Stimulated activated CD4-positive, alpha-beta T cell treated with anti-CD3 and anti-CD28 coated beads, TNF-alpha, amount 100 ng/mL, for 4 hours (primary cell): Measurements from ENCODE around the gene CCDC154.

Experiments
- DNase-seq, 3 experiments: peaks; one replicate each; pipeline ENCODE4 v3.0.0-alpha.2; 2020; ENCODE audit warnings: low read depth in 3 of 3

The CCDC154 gene

GRCh38 chr16:1420111-1420539 is 24.2 kb downstream of the CCDC154 start:
- DNase-seq = no peak

DNA sequence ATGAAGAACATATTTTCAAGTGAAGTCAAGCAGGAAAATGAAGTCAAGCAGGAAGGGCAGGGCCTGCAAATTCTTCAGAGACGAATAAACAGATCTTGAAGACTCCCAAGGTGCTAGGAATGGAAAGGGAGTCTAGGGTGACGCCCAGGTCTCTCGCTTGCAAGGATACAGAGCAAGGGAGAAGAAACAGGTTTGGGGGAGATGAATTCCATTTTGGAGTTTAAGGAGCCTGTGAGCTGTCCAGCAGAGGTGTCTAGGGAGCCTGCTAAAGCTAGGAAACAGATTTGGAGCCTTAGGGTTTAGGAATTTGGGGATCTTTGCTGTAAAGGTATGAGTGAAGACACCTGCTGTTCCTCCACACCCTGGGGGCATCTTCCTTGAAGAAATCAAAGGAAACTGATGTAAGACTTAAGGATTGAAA is 27.8 kb downstream of the CCDC154 start:
- DNase-seq = no peak

GRCh38 chr16:1414532-1415260 is 29.7 kb downstream of the CCDC154 start, which contains the start of gene UNKL:
Gene UNKL (minus strand): TSS chr16:1414704. CDS start chr16:1414691, 13 bp downstream.
- DNase-seq = peak; percentile 62 to 74 (median 68)

- peak; percentile 28 to 34 (median 32) for DNase-seq
Observed at GRCh38 chr16:1413684-1414531, 30.4 kb downstream of the CCDC154 start.

GRCh38 chr16:1412847-1413246 is 31.5 kb downstream of the CCDC154 start:
- DNase-seq = no peak

DNA sequence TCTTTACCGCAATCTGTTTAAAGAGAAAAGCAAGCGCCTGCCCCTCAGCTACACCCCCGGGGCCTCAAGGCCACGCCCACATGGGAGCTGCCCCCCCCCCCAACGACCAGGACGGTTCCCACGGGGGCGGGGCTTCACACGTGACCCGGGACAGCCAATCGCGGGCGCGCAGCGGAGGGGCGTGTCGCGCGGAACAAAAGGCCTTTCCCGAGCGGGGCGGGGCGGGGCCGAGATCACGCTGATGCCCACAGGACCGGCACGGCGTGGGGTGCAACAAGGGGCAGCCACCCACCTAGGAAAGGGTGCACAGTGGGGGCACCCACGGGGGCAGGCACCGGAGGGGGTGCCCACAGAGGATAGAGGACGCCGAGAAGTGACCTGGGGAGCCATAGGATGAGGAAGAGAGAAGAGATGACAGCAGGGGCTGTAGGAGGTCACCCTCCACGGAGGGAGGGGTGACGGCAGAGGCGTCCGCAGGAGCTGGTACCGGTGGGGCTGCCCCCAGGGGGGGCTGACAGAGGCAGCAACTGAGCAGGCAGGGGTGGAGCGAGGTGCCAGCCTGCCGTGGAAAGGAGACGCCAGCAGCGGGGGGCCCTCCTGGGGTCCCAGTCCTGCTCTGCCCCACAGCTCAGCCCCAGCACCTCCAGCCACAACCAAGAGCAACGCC is 36.1 kb downstream of the CCDC154 start:
- DNase-seq = peak; percentile 91 to 97 (median 94)

- DNase-seq = no peak
Observed at GRCh38 chr16:1407753-1408152, 36.6 kb downstream of the CCDC154 start.

GRCh38 chr16:1403733-1404132 is 40.6 kb downstream of the CCDC154 start:
- no peak for DNase-seq

DNA sequence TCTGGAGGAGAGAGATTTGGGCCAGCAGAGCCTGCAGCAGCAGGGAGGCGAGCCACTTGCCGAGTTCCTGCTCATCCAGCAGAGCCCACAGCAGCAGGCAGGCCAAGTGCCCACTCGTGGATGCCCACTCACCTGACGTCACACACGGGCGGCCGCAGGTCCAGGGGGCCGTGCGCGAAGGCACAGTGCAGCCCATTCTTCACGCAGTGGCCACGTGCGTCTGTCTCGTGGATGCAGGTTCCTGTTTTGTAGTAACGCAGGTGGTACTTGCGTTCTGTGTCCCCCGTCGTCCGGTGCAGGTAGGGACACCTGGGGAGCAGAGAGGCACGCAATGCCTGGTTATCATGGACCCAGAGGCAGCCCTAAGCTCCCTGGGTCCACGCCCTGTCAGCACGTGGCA is 41.3 kb downstream of the CCDC154 start:
- DNase-seq = no peak

- no peak for DNase-seq
Observed at GRCh38 chr16:1401758-1402154, 42.6 kb downstream of the CCDC154 start.

- DNase-seq = no peak
Observed at GRCh38 chr16:1401061-1401757, 43.1 kb downstream of the CCDC154 start.

DNA sequence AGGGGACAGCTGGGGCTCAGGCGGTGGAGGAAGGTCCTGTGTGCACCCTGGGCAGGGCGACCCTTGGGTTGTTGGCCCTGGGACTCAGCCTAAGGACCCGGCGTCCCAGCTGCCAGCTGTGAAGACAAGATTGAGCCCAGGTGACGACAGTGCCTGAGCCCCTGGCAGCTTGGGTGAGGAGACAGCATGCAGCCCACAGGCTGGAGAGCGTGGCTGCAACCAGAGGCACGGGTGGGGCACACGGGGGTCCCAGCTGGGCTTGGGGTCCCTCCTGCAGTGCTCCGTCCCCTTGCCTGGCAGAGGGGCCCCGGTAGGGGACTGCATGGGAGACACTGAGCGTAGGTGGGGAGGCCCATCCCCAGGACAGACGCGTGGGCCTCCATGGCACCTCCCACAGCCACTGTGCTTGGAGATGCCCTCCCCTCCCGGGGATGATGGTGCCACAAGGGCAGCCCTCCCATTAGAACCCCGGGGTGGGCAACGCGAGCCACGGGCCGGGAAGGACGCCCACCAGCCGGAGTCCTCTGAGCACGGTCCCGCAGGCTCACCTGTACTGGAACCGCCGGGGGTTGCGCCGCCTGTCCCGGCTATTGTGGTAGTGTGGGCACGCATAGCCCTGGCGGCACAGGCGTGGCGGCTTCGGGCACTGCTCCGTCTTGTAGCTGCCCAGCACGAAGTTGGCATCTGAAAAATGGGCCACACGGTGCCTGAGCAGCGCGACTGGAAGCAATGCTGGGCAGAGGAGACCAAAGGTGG is 45.4 kb downstream of the CCDC154 start:
- DNase-seq = no peak

- DNase-seq = no peak
Observed at GRCh38 chr16:1398351-1398750, 46.0 kb downstream of the CCDC154 start.

GRCh38 chr16:1397779-1398178 is 46.6 kb downstream of the CCDC154 start:
- no peak for DNase-seq

DNA sequence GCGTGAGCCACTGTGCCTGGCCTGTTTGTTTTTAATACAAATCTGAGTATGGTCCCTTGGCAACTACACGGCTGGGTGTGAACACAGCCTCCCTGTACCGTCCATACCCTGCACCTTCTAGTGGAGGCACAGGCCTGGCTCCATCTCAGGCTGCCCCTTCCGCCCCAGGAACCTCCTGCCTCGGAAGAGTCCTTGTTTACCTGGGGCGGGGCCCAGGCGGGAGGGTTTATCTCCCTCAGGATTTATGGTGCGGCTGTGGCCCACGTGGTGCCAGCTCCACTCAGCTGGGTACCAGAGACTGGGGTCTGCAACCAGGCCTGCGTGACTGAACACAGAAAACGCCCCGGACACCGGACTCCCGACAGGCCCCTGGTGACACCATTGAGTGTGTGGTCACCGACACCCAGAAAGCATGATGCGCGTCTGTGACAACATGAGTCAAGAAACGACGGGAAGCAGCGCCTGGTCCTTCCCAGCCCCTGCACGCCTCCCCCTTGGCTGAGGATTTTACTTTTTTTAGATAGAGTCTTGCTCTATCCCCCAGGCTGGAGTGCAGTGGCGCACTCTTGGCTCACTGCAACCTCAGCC is 48.8 kb downstream of the CCDC154 start:
- DNase-seq = no peak

GRCh38 chr16:1394367-1394951 is 49.9 kb downstream of the CCDC154 start:
- DNase-seq = no peak

DNA sequence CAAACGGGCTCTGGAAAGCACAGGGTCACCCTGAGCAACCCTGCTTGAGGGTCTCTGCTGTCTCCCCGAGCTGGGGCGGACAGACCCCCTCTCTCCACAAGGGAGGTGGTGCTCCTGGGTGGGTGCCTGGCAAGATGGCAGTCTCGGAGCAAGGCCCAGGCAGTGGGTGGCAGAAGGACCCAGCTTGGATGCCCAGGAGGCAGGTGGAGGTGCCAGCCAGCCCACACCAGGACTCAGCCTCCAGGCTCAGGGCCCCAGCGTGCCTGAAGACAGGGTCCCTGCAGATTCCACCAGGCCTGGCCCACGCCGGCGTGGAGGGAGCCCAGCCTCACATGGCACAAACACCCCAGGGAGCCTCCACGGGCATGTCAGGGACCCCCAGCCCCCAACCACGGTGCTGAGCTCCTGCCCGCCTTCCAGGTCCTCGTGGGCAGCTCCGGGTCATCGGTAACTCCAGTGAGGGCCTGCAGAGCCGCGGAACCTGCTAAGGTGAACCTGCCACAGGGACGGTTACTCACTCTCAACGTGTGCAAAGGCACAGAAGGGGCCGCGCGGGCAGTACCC is 50.7 kb downstream of the CCDC154 start:
- DNase-seq = no peak

GRCh38 chr16:1392826-1393225 is 51.5 kb downstream of the CCDC154 start:
- no peak for DNase-seq

- no peak for DNase-seq
Observed at GRCh38 chr16:1390239-1390779, 54.0 kb downstream of the CCDC154 start.

GRCh38 chr16:1389762-1390161 is 54.6 kb downstream of the CCDC154 start:
- no peak for DNase-seq
